Stimulated activated CD4-positive, alpha-beta T cell treated with anti-CD3 and anti-CD28 coated beads, TNF-alpha, amount 100 ng/mL, for 1 hour (primary cell): ENCODE results near the gene DNM2.
"Not testable (repeated sequence)": the region's sequence is repeated elsewhere in the genome, so short reads cannot be mapped to it uniquely, and the experiment has no call there.

ENCODE experiments used
- DNase-seq, 3 donors: peaks; one replicate each; pipeline ENCODE4 v3.0.0-alpha.2; 2020; ENCODE audit warnings: low read depth in 3 of 3, low spot score in 1 of 3

DNM2 gene

DNA sequence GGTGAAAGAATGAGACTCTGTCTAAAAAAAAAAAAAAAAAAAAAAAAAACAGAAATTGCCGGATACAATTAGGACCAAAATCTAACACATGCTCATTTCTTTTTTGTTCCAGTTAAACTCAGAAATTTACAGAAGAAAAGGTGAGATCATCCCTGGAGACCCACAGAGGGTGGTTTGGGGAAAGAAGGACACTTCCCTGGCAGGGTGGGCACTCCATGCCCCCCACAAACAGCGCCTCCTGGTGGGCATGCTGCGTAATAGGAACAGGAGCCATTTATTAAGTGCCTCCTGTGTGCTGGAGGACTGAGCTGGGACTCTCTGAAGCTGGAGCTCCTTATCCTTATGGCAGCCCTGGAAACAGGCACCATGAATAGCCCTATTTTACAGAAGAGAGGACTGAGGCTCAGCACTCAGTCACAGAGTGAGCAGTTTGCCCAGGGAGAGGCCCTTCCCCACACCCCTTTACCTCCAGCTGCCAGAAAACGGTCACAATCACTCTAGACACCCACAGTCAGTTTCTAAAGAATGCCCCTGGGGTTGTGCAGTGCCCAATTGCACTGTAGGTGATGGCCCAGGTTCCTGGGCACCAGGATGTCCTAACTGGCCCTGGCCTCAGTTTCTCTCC lies 140.4 kb downstream of the DNM2 start:
- no peak for DNase-seq

- DNase-seq = no peak
Measured at GRCh38 chr19:10861103-10861651, 143.3 kb downstream of the DNM2 start.

DNA sequence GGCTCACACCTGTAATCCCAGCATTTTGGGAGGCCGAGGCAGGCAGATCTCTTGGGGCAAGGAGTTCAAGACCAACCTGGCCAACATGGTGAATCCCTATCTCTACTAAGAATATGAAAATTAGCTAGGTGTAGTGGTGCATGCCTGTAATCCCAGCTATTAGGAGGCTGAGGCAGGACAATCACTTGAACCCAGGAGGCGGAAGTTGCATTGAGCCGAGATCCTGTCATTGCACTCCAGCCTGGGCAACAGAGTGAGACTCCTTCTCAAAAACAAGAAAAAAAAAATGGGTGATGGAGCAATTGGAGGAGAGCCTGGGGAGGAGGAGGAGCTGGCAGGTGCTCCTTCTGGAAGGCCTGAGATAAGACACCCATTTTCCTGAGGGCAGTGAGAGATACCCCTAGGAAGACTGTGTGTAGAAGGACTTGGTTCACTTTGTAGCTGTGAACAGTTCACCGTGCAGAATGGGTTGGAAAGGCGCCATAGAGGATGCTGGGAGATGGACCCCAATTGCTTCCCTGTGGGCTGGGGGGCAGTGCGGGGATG lies 144.8 kb downstream of the DNM2 start:
- no peak for DNase-seq

DNA sequence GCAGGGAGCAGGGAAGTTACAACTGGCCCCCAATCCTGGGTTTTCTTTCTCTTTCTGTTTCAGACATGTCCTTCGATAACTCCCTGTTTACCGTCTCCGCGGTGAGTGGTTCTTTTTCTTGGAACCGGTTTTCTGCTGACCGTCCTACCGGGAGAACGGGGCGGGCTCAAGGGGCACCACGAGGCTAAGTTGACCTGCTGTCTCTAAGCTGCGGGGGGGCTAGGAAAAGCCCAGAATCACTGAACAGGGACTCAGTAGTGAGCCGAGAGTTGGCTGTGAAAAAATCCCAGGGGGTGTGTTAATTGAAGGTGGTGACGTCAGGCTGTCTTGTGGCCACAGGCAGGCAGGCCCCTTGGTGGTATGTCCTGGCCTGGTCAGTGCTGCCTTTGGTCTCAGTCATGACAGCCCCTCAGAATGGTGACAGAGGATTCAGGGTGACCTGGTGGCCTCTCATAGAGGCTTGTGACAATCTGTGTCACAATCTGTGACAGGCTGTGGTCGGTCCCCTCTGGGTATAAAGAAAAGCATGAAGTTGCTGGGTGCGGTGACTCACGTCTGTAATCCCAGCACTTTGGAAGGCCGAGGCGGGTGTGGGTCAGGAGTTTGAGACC lies 145.3 kb downstream of the DNM2 start:
- DNase-seq = no peak

GRCh38 chr19:10864538-10864899 lies 146.6 kb downstream of the DNM2 start:
- DNase-seq = peak; percentile 43 to 81 (median 54)

DNA sequence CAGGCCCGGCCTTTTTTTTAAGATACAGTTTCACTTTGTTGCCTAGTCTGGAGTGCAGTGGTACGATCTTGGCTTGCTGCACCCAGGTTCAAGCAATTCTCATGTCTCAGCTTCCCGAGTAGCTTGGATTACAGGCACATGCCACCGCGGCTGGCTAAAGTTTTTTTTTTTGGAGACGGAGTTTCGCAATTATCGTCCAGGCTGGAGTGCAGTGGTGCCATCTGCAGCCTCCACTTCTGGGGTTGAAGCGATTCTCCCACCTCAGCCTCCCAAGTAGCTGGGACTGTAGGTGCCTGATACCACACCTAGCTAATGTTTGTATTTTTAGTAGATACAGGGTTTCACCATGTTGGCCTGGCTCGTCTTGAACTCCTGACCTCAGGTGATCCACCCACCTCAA lies 148.6 kb downstream of the DNM2 start:
- DNase-seq = no peak

- DNase-seq = no peak
Measured at GRCh38 chr19:10868872-10869547, 151.1 kb downstream of the DNM2 start.

GRCh38 chr19:10869872-10870311 lies 152.0 kb downstream of the DNM2 start:
- DNase-seq = not testable (repeated sequence)

DNA sequence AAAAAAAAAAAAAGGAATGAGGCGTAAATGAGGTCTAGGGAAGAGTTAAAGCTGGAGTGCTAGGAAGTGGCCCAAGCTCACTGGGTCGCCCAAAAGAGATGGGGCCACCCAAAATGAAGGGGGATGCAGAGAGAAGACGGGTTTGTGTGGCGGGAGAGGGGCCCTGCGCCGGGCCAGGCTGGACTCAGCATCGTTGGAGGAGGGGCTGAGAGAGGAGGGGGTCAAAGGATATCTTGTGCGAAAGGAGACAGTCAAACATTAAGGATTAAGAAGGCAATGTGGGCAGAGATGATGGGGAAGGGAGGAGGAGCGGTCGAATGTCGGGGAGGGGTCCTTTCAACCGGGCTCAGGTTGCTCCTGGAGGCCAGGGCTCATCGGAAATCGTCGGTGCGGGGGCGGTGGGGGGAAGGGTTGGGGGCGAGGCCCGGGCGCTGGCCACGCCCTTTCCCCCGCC lies 152.6 kb downstream of the DNM2 start:
- DNase-seq = no peak

DNA sequence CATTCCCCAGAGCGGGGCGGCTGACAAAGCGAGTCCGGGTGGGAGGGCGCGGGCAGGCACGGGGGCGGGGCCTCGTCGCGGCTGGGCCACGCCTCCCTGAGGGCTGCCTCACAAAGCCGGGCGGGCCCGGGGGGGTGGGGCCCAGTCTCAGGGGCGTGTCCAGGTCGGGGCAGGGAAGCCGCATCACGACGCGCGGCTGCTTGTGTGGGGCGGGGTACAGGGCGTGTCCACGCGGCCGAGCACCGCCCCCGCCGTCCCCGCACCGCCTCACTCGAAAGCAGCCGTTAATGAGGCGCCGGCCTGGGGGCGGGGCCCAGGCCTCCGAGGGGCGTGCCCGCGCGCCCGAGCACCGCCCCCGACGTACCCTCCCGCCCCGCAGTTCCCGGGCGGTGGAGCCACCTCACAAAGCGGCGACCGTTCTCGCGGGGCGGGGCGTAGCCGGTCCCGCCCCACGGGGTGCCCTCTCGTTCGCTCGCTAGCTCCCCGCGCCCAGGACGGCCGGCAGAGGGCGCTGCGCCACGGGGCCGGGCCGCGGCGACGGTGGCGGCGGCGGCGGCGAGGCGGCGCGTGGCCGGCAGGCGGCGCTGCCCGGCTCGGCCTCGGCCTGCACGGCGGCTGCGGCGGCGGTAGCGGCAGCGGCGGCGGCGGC lies 153.2 kb downstream of the DNM2 start, which contains the start of gene CARM1:
CARM1 (plus strand) TSS at position 599 of the 649 bp plus-strand sequence. CDS start 150 bp downstream, outside the sequence.
- DNase-seq = peak; percentile 99 to 100 (median 99)

DNA sequence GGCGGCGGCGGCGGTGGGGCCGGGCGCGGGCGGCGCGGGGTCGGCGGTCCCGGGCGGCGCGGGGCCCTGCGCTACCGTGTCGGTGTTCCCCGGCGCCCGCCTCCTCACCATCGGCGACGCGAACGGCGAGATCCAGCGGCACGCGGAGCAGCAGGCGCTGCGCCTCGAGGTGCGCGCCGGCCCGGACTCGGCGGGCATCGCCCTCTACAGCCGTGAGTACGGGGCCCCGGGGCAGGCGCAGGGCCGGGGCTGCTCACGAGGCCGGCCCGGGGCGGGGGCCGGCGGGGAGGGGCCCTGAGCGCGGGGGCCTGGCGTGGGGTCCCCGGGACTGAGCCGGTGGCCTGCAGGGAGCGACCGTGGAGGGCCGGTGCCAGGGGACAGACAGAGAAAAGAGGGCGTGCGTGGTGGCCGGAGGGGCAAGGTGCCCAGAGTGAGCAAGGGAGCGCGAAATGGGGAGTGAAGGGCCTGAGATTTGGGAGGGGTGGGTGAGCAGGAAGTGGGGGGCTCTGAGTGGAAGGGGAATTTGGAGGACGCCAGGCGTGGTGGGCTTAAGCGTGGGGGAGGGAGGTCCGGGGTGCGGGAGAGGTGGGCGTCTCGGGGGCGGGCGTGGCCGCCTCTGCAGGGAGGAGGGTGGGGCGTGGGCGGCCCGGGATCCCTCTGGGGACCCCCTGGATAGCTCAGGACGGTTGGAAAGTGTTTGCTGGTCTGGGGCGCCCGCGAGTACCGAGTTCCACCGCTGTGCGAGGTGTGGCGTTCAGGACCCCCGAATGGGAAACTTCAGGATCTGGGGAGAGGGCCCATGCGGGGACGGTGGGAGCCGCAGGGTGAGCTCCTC lies 154.0 kb downstream of the DNM2 start:
- DNase-seq = peak in 2 of 3 donors; percentile 15 to 22

GRCh38 chr19:10872546-10873107 lies 154.7 kb downstream of the DNM2 start:
- no peak for DNase-seq

DNA sequence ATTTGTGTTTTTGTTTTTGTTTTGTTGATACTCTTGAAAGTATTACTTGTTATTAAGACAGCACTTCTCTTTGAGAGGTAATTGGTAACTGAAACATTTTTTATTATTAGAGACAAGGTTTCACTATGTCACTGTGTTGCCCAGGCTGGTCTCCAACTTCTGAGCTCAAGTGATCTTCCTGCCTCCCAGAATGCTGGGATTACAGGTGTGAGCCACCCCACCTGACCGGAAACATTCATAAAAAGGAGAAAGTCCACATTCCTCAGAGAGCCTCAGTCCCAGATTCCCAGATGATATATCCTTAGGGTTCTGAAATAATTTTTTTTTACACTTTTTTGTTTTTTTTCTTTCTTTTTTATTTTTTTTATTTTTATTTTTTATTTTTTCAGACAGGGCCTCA lies 156.1 kb downstream of the DNM2 start:
- DNase-seq = no peak

DNA sequence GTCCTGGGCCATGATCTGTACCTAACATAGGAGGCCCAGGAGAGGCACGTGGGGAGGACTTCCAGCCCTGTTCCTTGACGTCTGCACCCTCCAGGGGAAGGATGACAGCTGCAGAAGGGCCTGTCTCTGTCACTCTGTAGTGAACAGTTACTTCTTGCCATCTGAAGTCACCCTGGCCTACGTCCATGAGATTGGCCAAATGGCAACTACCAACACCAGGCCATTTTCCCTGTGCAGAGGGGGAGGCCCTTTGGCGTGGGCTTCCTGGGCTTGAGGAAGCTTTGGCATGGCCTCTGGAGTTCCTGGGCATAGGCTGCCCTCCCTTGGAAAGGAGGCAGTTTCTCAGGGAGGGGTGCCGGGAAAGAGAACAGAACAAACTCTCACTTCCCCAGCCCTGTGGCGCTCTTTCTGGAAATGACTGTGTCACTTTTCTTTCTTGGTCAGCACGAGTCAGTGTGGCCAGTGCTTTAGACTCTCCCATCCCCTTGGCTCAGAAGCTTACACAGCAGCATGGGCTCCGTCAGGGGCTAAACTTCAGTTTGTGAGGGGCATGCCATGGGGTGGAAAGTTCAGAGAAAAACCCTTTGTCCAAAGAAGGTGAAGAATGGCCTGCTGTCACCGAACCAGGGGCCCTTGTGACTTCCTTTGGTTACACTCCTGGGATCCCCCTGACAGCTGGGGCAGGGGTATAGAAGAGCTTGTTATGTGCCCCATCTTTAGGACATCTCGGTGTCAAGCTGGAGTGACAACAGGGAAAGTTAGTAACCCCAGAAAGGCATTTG lies 158.8 kb downstream of the DNM2 start:
- DNase-seq = no peak

DNA sequence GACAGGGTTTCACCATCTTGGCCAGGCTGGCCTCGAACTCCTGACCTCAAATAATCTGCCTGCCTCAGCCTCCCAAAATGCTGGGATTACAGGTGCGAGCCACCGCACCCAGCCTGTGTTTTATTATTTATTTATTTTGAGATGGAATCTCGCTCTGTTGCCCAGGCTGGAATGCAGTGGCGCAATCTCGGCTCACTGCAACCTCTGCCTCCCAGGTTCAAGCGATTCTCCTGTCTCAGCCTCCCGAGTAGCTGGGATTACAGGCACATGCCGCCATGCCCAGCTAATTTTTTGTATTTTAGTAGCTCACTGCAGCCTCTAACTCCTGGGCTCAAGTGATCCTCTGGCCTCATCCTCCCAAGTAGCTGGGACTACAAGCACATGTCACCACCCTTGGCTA lies 159.7 kb downstream of the DNM2 start:
- not testable (repeated sequence) for DNase-seq

DNA sequence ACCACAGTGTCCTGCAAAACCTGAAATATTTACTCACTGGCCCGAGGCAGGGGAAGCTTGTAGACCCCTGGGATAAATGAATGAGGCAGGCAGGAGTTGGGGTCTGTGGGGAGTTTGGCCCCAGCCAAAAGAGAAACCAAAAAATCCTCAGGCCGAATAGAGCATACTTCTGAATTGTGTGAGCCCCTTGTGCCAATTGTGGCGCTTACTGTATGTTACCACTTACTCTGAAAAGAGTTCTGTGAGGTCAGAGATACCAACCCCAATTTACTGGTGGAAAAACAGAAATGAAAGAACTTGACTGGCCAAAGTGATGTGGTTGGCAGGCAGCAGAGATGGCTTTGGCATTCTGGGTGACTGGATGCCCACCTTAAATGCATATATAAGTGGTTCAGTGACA lies 160.4 kb downstream of the DNM2 start:
- DNase-seq = no peak
